Measurements from ENCODE around the gene CDH22. TPM values are rescaled to one million over a fixed set of nuclear protein-coding genes. Genes with fewer than 3 reads are reported as not detected.

The CDH22 gene
- total RNA-seq, 3 donors from 2014 or later (not counting 1 experiment from before 2014, with no cell fraction given) = not detected

DNA sequence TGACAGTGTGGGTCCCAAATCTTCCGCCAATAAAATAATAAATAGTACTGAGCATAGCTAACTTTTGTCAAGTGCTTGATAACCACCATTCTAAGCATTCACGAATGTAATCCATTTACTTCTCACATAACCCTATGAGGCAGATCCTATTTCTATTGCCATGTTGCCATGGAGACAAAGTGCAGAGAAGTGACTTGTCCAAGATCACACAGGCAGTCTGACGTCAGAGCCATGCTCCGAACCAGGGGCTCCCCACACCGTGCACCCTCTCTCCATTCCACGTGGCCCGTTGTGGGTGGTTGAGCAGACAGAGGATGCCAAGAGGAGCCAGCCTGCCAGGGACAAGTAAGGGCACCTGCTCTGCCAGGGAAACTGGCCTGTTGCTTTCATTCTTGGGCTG, 38.9 kb downstream of the CDH22 start:
- no peak overlapping the region for H3K4me3 ChIP-seq (ENCODE audit: low read length)
- no peaks in the 10 kb centered on the region for H3K9me3 ChIP-seq (ENCODE audit: control insufficient read depth, insufficient read depth, low read length)
- H3K4me1 ChIP-seq (ENCODE audit: control insufficient read depth, insufficient read depth, low read length) = no peaks in the 10 kb centered on the region
- Mint-ChIP-seq H3K27ac (no peak overlapping the region), H3K4me3 (no peak overlapping the region), H3K27me3 (ENCODE audit: low read depth in 2 of 2) (peaks cover 37 to 60% of the 10 kb centered on the region in 2 donors), H3K4me1 (no peaks in the 10 kb centered on the region), H3K9me3 (peaks cover 2 to 6% of the 10 kb centered on the region in 2 donors), H3K36me3 (no peaks in the 10 kb centered on the region)
- 85% methylated on average over 7 of the region's 7 CpGs for WGBS (ENCODE audit: insufficient coverage)
- H3K27ac ChIP-seq (ENCODE audit: low read length) = no peak overlapping the region
- TF ChIP-seq, protein P1, sequence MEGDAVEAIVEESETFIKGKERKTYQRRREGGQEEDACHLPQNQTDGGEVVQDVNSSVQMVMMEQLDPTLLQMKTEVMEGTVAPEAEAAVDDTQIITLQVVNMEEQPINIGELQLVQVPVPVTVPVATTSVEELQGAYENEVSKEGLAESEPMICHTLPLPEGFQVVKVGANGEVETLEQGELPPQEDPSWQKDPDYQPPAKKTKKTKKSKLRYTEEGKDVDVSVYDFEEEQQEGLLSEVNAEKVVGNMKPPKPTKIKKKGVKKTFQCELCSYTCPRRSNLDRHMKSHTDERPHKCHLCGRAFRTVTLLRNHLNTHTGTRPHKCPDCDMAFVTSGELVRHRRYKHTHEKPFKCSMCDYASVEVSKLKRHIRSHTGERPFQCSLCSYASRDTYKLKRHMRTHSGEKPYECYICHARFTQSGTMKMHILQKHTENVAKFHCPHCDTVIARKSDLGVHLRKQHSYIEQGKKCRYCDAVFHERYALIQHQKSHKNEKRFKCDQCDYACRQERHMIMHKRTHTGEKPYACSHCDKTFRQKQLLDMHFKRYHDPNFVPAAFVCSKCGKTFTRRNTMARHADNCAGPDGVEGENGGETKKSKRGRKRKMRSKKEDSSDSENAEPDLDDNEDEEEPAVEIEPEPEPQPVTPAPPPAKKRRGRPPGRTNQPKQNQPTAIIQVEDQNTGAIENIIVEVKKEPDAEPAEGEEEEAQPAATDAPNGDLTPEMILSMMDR (IDR thresholded peaks at IDR 0.05) = no peak
- no peaks in the 10 kb centered on the region for H3K36me3 ChIP-seq (ENCODE audit: control insufficient read depth, insufficient read depth, low read length)
- DNase-seq = no peak
- peaks cover 4% of the 10 kb centered on the region for H3K27me3 ChIP-seq (ENCODE audit: control insufficient read depth, insufficient read depth, low read length)
- ATAC-seq = no peak
- intact Hi-C loops (cut with micrococcal nuclease) = no loop called here

DNA sequence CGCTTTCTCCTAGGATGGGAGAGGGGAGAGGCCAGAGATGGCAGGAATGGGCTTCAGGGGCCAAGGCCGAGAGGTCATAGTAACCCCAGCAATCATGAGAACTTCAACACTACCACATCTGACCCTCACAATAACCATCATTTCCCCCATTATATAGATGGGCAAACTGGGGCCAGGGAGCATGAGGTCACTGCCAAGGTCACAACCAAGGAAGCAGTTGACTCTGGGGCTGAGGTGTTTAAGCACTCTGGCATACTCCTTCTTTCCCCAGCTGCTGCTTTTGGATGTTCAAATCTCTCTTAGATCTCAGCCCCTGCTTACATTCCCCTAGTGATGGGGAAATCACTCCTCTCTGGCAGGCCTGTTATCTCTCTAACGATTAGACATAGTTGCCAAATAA, 39.6 kb downstream of the CDH22 start:
- H3K36me3 Mint-ChIP-seq = no peaks in the 10 kb centered on the region
- Histone ChIP-seq H3K4me3 (ENCODE audit: low read length) (no peak overlapping the region), H3K4me1 (ENCODE audit: control insufficient read depth, insufficient read depth, low read length) (no peaks in the 10 kb centered on the region), H3K9me3 (ENCODE audit: control insufficient read depth, insufficient read depth, low read length) (no peaks in the 10 kb centered on the region), H3K36me3 (ENCODE audit: control insufficient read depth, insufficient read depth, low read length) (no peaks in the 10 kb centered on the region), H3K27me3 (ENCODE audit: control insufficient read depth, insufficient read depth, low read length) (peaks cover 3% of the 10 kb centered on the region), H3K27ac (ENCODE audit: low read length) (no peak overlapping the region)
- TF ChIP-seq, protein P1 (IDR thresholded peaks at IDR 0.05) = no peak
- no peak overlapping the region for H3K27ac Mint-ChIP-seq
- DNase-seq = no peak
- H3K4me1 Mint-ChIP-seq = no peaks in the 10 kb centered on the region
- no peak overlapping the region for H3K4me3 Mint-ChIP-seq
- H3K9me3 Mint-ChIP-seq = peaks cover 2 to 6% of the 10 kb centered on the region in 2 donors
- no peak for ATAC-seq
- WGBS (ENCODE audit: insufficient coverage) = 96% methylated on average over 2 of the region's 3 CpGs
- intact Hi-C loops (cut with micrococcal nuclease) = no loop called here
- peaks cover 38 to 59% of the 10 kb centered on the region in 2 donors for H3K27me3 Mint-ChIP-seq (ENCODE audit: low read depth in 2 of 2)

DNA sequence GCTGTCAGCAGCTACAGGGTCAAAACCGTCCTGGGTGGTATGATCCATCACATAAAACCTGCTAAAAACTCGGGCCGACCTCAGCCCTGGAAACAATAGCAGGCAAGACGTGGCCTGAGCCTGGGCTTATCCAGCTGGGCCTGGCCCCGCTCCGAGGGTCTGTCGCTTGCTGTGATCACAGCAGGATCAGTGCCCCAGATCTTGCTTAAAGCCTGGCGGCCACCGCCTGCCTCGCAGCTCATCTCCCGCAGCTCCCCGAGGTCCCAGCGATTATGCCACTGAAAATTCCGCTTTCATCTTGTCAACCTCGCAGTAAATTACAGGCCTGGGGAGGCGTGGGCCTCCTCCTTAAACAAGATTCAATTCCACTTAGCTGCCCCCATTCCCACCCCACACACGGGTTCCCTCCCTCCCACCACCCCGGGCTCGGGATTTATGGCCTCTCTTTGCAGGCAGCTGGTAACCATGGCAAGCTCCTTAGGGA, 40.1 kb downstream of the CDH22 start:
- H3K9me3 ChIP-seq (ENCODE audit: control insufficient read depth, insufficient read depth, low read length) = no peaks in the 10 kb centered on the region
- no peak overlapping the region for H3K27ac ChIP-seq (ENCODE audit: low read length)
- H3K4me1 Mint-ChIP-seq = no peaks in the 10 kb centered on the region
- H3K9me3 Mint-ChIP-seq = peaks cover 2 to 6% of the 10 kb centered on the region in 2 donors
- H3K36me3 Mint-ChIP-seq = no peaks in the 10 kb centered on the region
- peaks cover 39 to 54% of the 10 kb centered on the region in 2 donors for H3K27me3 Mint-ChIP-seq (ENCODE audit: low read depth in 2 of 2)
- H3K4me3 Mint-ChIP-seq = no peak overlapping the region
- no peak overlapping the region for H3K27ac Mint-ChIP-seq
- intact Hi-C loops (cut with micrococcal nuclease) = no loop called here
- TF ChIP-seq, protein P1 (IDR thresholded peaks at IDR 0.05) = no peak
- no peak overlapping the region for H3K4me3 ChIP-seq (ENCODE audit: low read length)
- ATAC-seq (no peak), DNase-seq (no peak)
- WGBS (ENCODE audit: insufficient coverage) = 34% methylated on average over 19 of the region's 19 CpGs
- no peaks in the 10 kb centered on the region for H3K4me1 ChIP-seq (ENCODE audit: control insufficient read depth, insufficient read depth, low read length)
- no peaks in the 10 kb centered on the region for H3K36me3 ChIP-seq (ENCODE audit: control insufficient read depth, insufficient read depth, low read length)
- no peaks in the 10 kb centered on the region for H3K27me3 ChIP-seq (ENCODE audit: control insufficient read depth, insufficient read depth, low read length)
